Activated CD4-positive, alpha-beta T cell treated with anti-CD3 and anti-CD28 coated beads, Interleukin-2, amount 50 U/mL, for 24 hours (primary cell): ENCODE measurements around the gene OR4B1.
A peak's percentile ranks its signal among the peaks of the same experiment; 100 is the strongest.
"Not testable (repeated sequence)": the region's sequence is repeated elsewhere in the genome, so short reads cannot be mapped to it uniquely, and the experiment has no call there.

Experiments
- DNase-seq, 2 donors: peaks; one replicate each; pipeline ENCODE4 v3.0.0-alpha.2; 2020; ENCODE audit warnings: low read depth in 1 of 2, low spot score in 1 of 2

Gene OR4B1, protein sequence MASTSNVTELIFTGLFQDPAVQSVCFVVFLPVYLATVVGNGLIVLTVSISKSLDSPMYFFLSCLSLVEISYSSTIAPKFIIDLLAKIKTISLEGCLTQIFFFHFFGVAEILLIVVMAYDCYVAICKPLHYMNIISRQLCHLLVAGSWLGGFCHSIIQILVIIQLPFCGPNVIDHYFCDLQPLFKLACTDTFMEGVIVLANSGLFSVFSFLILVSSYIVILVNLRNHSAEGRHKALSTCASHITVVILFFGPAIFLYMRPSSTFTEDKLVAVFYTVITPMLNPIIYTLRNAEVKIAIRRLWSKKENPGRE

DNA sequence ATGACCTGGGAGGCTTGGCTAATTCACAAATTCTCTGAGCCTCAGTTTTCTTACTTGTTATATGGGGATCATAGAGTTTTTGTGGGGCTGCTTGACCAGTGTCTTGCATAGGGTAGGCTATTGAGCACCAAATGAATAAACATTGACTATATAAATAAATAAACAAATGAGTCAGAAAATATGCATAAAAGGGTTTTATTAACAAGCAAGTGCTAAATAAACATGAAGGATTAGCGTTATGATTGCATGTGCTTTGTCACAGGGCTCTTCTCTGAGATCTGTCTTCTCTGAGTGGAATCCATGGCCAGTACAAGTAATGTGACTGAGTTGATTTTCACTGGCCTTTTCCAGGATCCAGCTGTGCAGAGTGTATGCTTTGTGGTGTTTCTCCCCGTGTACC, at the start of gene OR4B1:
OR4B1 (plus strand) TSS at position 301 of the 400 bp plus-strand sequence; CDS start at position 301, 0 bp downstream.
- no peak for DNase-seq

DNA sequence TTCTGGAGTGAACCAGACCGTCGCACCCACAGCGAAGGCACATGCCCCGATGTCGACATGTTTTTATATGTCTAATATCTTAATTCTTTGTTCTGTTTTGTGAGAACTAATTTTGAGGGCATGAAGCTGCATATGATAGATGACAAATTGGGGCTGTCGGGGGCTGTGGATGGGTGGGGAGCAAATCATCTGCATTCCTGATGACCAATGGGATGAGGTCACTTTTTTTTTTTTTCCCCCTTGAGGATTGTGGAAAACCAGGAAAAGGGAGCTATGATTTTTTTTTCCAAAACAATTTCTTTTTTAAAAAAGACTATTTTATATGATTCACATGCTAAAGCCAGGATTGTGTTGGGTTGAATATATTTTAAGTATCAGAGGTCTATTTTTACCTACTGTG, 49.2 kb upstream of the OR4B1 start:
- DNase-seq, result no peak

DNA sequence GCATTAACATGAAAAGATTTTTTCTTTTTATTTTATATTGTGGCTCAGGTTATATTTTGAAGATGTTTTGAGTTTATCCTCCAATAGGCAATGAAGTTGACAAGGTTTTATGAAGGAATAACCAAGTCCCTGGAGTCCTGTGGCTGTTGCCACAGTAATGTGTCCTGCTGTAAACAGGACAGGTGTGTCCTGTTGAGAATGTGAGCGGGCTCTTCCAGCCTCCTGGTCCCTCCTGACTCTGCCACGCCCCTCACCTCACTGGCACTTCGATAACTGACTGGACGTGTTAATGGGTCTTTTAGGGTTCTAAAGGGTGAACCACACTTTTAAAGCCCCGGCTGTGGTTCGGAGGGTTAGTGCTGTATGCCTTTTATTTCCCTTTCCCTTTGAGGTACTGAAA, 47.8 kb upstream of the OR4B1 start:
- DNase-seq, result no peak

DNA sequence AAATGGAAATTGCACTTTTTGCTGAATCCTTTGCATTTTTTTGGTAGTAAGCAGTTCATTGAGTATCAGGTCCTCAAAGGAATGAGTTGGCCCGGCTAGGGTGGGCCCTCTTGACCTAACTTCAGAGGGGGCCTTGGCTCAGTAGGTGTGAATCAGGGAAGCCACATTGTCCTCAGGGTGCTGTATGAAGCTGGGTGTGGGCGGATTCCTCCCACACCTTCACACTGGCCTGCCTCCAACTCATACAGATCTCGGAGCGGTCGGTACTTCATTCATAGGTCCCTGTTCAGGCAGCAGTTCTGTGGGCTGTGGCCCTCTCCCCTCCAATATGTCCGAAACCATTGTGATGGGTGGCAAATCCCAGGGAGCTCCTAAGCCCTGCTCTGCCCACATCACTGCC, 47.4 kb upstream of the OR4B1 start:
- DNase-seq, result no peak

DNA sequence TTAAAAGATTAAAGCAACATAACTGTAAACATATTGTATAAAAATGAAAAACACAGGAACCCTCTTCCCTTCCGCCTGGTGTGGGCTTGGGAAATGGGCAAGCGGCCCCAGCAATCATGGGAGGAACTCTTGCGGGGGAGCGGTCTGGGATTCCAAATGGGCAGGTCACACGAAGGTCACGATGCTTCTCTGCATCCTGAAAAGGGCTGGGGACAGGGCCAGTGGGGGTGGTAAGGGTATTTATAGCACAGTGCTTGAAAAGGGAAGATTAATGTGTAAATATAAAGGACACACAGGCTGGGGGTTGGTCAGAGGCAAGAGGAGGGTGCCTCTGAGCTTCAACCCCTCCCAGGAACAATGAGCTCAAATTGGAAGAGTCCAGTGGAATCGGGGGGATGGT, 46.9 kb upstream of the OR4B1 start:
- no peak for DNase-seq

DNA sequence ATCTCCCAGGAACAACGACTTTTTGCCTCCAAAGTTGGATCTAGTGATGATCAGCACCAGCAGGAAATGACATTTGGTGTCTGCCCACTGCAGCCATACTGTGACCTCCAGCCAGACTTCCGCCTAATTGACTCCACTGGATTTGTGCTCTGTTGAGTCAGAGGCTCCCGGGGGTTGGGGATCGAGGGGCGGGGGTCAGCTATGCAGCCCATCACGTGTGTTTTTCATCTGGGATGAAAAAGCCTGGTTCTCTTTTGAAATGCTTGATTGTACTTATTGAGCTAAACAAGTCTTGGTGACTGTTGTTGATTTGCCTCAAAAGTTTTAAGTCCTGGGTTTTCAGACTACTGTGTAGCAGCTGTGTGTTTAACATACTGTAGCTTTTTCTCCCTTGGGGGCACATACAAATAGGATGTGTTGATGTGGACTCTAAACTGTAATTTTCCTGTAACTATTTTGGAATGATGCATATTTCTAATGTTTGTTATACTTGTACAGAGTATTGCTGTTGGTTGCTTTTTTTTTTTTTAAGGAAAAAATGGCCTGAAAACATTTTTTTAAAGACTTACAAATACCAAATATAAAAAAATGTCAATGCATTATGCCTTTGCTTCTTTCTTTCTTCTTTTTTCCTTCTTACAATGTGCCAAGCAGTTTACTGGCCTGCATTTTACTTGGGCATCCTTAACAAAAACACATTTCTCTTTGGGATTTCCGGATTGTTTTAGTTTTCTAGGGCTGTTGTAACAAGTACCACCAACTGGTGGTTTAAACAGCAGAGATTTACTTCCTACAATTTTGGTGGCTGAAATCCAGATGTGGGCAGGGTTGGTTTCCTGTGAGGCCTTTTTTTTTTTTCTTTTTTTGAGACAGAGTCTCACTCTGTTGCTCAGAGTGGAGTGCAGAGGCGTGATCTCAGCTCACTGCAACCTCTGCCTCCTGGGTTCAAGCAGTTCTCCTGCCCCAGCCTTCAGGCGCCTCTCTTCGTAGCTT, 46.1 kb upstream of the OR4B1 start:
- no peak for DNase-seq

DNA sequence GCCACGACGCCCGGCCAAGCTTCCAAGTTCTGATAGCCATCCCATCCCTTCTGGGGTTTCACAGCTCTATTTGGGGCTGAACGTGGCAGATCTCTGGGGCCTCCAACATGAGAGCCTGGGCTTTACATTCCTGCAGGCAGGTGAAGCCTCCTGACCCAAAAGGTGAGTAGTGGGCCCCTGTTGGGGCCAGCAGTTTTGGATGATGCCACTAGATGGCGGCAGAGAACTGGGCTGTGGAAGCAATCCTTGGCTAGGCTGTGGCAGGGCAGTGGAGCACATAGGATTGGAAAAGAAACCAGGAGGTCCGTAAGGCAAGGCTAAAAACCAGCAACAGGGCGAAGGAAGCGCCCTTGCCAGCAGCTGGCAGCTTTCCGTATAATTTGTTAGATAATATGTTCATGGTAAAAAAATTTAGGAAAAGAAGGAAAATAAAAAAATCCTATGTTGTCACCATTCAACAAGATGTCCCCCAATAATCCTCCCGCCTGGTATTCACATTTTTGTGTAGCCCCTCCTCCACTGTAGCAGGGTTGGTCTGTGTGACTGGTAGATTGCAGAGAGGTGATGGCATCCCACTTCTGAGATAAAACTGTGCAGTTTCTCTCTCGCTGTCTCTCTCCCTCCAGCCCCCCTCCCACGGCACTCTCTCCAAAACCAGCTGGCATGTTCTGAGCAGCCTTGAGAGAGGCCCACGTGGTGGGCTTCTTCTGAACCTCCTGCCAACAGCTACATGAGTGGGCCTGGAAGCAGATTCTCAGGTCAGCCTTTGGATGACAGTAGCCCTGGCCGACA, 43.6 kb upstream of the OR4B1 start:
- peak; percentile 44 to 57 for DNase-seq

DNA sequence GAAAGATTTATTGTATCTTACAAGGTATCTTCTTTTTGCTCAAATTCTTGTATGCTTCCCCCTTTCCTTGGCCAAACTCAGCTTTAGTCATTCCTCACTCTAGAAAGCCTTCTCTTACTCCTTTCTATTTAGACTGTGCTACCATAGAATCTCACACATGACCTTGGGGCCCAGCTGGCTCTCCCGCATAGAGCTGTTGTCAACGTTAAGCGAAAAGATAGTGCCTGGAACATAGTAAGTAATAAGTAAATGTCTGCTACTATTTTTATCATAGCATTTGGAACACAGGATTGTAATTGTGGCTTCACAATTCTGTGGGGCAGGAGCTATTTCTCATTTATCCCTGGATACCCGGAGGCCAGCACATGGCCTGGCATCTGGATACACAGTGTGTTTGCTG, 38.9 kb upstream of the OR4B1 start:
- DNase-seq, result no peak

DNA sequence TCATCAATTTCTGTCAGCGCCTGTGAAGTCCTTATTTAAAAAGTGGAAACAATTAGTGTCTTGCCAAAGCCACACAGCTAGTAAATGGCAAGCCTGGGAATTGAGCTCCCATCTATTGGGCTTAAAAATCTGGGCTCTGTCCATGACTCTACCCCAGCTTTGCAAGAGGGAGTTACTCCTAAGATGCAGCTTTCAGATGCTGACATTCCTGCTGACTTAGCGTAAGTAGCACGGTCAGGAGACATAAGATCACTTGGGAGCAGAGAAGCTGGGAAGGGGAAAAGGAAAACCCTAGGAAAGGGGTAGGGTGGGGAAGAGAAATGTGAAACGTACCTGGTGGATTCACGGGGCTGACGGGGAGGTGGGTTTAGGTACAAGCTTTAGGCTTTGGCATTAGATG, 36.0 kb upstream of the OR4B1 start:
- no peak for DNase-seq

DNA sequence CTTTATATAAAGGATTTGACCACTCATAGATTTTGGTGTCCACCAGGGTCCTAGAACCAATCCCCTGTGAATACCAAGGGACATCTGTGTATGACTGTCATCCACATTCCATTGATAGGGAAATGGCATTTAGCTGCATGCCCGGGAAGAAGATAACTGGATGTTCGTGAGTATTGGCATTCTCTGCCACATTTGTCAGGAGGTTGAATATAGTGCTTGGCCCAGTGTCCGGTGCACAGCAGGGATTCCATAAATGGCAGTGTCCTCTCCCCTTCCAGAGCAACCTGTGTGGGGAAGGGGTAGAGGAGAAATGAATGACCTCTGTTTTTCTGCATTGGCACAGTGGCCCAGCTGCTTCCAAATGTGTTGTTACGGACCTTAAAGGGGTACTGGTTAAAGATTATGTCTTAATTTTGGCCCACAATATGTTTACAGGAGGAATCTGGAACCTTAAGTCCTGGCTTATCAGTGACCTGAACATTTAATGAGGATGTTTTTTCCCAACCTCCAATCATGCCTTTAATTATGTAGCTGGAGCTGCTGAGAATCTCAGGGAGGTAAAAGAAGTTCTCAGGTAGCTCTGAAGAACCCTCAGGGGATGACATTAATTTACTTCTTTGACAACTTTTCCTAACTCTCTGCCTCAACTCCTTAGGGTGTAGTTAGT, 33.6 kb upstream of the OR4B1 start:
- DNase-seq, result no peak

DNA sequence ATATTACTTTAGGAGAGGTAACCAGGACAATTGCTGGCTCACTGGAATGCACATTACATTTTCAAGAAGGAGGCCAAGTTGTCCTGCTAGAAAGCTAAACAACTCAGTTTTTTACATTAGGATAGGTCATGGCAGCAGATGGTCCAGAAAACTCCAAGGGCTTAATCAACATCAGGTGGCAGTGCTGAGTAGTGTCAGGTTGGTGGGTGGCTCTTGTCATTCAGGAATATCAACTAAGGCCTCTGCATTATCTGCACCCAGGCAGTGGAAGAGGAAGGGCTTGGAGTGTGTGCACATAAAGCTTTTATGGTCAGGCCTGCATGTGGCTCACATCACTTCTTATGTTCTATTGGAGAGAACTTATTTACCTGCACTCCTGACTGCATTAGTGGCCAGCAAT, 32.2 kb upstream of the OR4B1 start:
- no peak for DNase-seq

DNA sequence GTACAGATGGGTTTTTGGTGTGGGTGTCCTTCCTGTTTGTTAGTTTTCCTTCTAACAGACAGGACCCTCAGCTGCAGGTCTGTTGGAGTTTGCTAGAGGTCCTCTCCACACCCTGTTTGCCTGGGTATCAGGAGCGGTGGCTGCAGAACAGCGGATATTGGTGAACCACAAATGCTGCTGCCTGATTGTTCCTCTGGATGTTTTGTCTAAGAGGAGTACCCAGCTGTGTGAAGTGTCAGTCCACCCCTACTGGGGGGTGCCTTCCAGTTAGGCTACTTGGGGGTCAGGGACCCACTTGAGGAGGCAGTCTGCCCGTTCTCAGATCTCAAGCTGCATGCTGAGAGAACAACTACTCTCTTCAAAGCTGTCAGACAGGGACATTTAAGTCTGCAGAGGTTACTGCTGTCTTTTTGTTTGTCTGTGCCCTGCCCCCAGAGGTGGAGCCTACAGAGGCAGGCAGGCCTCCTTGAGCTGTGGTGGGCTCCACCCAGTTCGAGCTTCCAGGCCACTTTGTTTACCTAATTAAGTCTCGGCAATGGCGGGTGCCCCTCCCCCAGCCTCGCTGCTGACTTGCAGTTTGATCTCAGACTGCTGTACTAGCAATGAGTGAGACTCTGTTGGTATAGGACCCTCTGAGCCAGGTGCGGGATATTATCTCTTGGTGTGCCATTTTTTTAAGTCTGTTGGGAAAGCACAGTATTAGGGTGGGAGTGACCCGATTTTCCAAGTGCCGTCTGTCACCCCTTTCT, 25.5 kb upstream of the OR4B1 start:
- not testable (repeated sequence) for DNase-seq

DNA sequence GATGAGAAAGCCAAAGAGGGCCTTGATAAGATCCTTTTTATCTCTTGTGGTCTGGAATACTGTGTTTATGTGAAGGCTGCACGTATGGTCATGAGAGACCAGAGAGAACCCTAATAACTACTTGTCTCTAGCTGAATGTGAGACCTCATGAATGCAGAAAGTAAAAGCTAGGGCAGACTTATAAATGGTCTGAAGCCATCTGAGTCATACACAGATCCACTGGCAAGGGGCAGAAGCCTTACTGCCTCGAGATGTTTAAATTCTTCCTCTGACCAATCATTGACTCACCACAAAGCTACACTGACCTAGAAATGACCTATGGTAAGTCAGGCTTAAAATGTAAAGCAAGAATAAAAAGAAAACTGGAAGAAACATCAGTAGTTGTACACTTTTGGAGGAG, 22.7 kb upstream of the OR4B1 start:
- DNase-seq, result no peak

DNA sequence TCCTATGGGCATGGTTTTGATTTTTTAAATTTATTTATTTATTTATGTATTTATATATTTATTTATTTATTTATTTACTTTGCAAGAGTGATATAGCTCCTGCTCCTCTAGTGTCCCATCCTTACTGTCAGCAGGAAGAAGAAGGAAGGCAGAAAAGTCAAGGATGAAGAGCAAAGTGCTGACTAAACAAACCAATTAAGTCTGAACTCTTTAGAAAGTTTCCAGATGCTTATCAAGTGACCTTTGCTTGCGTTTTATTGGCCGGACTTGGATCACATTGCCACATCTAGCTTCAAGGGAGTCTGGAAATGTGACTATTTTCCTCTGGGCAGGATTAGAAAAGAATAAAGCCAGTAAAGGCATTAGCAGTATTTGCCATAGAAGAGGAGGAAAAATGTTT, 8.7 kb upstream of the OR4B1 start:
- no peak for DNase-seq

DNA sequence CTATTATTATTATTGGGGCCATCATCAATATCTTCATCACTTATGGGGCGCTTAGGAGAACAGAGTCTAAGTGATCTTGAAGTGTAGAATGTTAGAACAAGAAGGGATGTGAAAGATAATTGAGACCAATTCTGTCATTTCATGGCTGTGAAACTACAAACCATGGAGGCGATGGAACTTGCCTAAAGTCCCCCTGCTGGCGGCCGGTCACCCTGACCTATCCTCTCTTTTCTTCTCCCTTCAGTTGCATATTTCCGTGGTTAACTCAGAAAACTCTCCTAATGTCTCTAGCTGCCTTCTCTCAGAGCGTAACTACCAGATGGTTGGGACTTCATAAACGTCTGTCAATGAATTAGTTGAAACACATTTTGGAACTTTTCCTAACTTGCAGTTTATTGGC, 6.6 kb upstream of the OR4B1 start:
- no peak for DNase-seq

DNA sequence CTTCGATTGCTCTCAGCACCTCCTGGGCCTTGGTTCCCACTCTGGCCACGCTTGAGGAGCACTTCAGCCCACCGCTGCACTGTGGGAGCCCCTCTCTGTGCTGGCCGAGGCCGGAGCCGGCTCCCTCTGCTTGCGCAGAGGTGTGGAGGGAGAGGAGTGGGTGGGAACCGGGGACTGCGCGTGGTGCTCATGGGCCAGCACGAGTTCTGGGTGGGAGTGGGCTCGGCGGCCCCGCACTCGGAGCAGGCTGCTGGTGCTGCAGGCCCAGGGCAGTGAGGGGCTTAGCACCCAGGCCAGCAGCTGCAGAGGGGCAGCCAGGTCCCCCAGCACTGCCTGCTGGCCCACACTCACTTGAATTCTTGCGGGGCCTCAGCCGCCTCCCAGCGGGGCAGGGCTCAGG, 12.2 kb downstream of the OR4B1 start:
- DNase-seq, result no peak

DNA sequence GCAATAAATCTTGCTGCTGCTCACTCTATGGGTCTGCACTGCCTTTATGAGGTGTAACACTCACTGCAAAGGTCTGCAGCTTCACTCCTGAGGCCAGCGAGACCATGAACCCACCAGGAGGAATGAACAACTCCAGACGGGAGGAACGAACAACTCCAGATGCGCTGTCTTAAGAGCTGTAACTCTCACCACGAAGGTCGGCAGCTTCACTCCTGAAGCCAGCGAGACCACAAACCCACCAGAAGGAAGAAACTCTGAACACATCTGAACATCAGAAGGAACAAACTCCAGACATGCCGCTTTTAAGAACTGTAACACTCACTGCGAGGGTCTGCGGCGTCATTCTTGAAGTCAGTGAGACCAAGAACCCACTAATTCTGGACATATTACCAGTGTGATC, 13.4 kb downstream of the OR4B1 start:
- DNase-seq, result not testable (repeated sequence)

DNA sequence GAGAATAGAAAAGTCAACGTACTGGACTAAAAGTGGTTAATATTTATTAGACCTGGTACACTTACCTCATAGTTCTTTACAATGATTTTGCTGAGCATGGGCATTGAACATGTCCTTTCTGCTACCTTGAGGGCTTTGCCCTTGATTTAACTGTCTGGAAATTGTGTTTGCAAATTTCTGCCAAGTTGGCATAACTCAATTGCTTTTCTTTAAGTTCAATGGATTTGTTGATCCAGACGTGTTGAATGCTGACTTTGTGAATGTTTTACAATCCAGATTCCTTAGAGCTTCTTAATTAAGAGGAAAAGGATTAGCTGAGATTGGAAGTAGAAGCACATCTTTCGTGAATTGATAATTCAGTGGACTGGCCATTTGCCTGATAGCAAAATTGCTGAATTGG, 21.1 kb downstream of the OR4B1 start:
- DNase-seq, result no peak

DNA sequence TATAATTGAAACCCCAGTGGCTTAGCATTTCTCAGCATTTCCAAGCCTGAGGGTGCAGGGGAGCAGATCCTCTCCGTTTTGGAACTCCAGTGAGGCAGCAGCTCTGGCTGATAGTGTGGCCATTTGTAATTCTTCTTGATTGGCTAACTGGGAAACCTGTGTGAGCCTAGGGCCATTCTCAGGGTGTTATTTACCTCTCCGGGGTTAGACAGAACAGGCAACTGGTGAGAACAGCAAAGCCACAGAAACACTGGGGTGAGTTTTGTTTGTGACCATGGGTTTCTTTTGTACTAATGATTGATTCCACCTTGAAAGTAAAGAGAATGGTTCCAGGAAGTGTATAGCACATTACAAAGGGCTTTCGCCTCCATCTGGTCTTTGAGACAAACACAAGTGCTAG, 25.9 kb downstream of the OR4B1 start:
- no peak for DNase-seq

DNA sequence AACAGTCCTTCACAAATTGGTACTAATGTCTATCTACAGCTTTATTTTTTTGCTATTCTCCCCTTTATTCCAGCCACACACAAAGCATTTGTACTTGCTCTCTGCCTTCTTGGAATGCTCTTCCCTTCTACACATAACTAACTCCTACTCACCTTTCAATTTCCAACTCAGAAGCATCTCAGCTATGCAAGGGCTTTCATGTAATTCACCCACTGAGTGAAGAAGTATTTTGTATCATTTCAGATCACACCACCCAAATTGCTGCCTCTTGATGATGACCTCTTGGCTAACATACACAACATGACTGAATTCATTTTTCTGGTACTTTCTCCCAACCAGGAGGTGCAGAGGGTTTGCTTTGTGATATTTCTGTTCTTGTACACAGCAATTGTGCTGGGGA, 28.2 kb downstream of the OR4B1 start, which contains the start of gene OR4X2:
OR4X2 (plus strand) TSS at position 301 of the 400 bp plus-strand sequence; CDS start at position 301, 0 bp downstream.
- DNase-seq, result no peak
